Measurements from ENCODE around the gene RCSD1. TPM values are rescaled to one million over a fixed set of nuclear protein-coding genes. Genes with fewer than 3 reads are reported as not detected.
A peak's percentile ranks its signal among the peaks of the same experiment; 100 is the strongest.

The RCSD1 gene
- polyA plus RNA-seq, 1 experiment: not detected

DNA sequence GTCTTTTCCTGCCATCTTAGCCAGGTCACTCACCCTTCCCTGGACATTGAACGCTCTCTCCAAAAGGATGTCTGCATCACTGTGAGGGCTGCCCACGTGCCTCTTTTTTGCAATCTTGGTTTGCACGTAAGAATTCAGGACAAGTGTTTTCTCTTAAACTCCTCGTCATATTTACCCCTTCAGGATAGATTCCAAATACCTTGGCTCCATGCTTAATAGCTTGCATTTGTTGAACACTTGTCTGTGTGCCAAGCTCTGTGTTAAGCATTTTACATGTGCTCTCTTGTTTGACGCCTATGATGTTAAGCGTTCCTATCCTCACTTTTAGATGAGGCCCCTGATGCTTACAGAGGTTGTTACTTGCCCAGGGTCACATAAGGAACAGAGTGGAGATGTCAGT lies 29.8 kb downstream of the RCSD1 start:
- DNase-seq (ENCODE audit: low read depth, low spot score): no peak

DNA sequence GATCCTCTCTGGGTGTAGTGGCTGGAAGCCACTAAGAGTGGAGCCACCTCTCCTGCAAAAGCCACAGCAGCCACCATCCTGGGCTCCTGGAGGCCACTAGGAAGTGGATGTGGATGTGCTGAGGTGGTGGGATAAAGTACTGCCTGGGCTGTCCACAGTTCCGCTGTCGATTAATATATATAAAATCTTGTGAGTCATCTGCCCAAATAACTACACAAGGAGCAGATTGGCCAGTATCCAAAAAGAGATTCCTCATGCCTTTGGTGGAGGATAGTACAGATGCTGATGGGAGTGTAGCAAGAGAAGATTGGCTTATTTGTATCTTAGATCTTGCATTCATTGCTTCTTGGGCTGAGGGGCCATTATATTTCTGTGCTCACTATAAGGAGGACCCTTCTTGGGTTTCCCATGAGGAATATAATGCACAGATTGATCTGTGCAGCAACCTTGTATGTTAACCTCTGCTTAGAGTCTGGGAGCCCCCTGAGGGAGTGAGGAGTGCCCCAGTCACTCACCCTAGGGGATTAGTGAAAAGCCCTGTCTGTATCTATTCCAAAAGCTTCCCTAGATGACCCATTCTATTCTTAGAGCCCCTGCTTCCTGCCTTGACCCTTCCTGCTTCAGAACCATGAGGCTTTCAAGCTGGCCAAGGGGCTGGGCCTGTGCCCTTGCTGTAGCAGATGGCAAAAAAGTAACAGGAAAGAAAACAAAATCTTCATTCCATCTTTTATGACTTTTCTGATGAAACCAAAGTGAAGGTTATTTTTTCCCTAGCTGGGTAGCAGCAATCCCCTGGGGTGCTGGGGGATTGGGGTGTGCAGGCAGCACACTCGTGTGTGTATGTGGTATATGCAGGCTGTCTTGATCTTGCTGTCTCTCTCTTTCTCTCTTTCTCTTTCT lies 31.7 kb downstream of the RCSD1 start:
- Histone ChIP-seq H3K27ac (ENCODE audit: low read depth, low read length) (no peak overlapping the region), H3K9me3 (ENCODE audit: control insufficient read depth, insufficient read depth, low read length) (no peaks in the 10 kb centered on the region), H3K4me3 (ENCODE audit: low read depth, low read length) (no peak overlapping the region), H3K27me3 (ENCODE audit: control insufficient read depth, insufficient read depth, low read length) (peaks cover 4% of the 10 kb centered on the region)
- POLR2A ChIA-PET: no interaction called here
- CTCF ChIA-PET: interaction anchor here (2.0 kb wide), 1 partner anchor 61 kb away, joined by 5 read pairs; no protein-coding TSS in a partner anchor
- no peak for TF ChIP-seq CTCF (IDR thresholded peaks at IDR 0.05; ENCODE audit: low read depth, low read length)
- peak; percentile 79 for DNase-seq (ENCODE audit: low read depth, low spot score)

More for the DNA sequence above, 29.8 kb downstream of the RCSD1 start:
- Histone ChIP-seq H3K4me3 (ENCODE audit: low read depth, low read length) (no peak overlapping the region), H3K27me3 (ENCODE audit: control insufficient read depth, insufficient read depth, low read length) (peaks cover 5% of the 10 kb centered on the region), H3K27ac (ENCODE audit: low read depth, low read length) (no peak overlapping the region), H3K9me3 (ENCODE audit: control insufficient read depth, insufficient read depth, low read length) (no peaks in the 10 kb centered on the region)
- POLR2A ChIA-PET: no interaction called here
- CTCF ChIA-PET: interaction anchor here (0.5 to 1.0 kb wide), 3 partner anchors 19 to 81 kb away, joined by 3 to 5 read pairs (median 4); no protein-coding TSS in a partner anchor
- no peak for TF ChIP-seq CTCF (IDR thresholded peaks at IDR 0.05; ENCODE audit: low read depth, low read length)

DNA sequence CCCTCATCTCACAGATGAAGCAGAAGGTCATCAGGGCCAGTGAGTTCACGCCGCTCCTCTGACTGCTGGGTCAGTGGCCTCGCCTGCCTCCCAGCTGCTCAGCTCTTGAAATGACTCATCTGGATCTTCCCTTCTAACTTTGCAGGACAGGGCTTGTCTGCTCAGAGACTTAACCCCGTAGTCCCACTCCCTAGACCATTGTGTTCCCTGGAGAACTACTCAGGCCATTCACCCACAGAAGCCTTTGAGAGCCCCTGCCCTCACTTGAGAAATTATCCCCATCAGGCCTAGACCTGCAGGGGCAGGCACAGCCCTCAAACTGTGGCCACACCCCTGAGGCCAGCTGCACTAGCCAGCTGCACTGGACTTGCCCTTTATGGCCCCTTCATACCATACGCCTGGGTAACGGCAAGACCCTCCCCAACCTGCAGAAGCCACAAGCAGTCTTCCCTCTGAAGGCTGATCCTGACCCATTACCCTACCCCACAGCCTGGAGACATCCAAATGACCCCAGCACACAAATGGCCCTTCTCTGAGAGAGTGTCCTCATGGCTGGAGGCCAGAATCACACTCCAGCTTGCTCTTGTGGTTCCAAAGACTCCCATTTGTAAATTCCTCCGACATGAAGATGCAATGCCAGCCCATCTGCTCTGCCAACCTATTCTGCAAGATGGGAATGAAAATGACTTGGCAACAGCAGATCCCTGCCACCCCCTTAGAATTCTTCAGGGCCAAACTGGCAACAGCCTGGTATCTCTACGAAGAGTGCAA lies 33.2 kb downstream of the RCSD1 start:
- CTCF ChIA-PET: interaction anchor here (1.4 to 2.0 kb wide), 2 partner anchors 25 to 63 kb away, joined by 5 to 6 read pairs; no protein-coding TSS in a partner anchor

GRCh38 chr1:167665469-167665868 lies 35.4 kb downstream of the RCSD1 start:
- no peak for DNase-seq (ENCODE audit: low read depth, low spot score)

More for the DNA sequence above, 33.2 kb downstream of the RCSD1 start:
- no peaks in the 10 kb centered on the region for H3K9me3 ChIP-seq (ENCODE audit: control insufficient read depth, insufficient read depth, low read length)
- peaks cover 6% of the 10 kb centered on the region for H3K27me3 ChIP-seq (ENCODE audit: control insufficient read depth, insufficient read depth, low read length)
- POLR2A ChIA-PET: no interaction called here
- DNase-seq (ENCODE audit: low read depth, low spot score): no peak
- peak overlapping the region; percentile 31 for H3K27ac ChIP-seq (ENCODE audit: low read depth, low read length)
- H3K4me3 ChIP-seq (ENCODE audit: low read depth, low read length): no peak overlapping the region
- TF ChIP-seq CTCF (IDR thresholded peaks at IDR 0.05; ENCODE audit: low read depth, low read length): no peak

More at GRCh38 chr1:167665469-167665868, 35.4 kb downstream of the RCSD1 start:
- H3K9me3 ChIP-seq (ENCODE audit: control insufficient read depth, insufficient read depth, low read length): no peaks in the 10 kb centered on the region
- H3K4me3 ChIP-seq (ENCODE audit: low read depth, low read length): no peak overlapping the region
- TF ChIP-seq CTCF (IDR thresholded peaks at IDR 0.05; ENCODE audit: low read depth, low read length): no peak
- H3K27ac ChIP-seq (ENCODE audit: low read depth, low read length): no peak overlapping the region
- CTCF ChIA-PET: no interaction called here
- H3K27me3 ChIP-seq (ENCODE audit: control insufficient read depth, insufficient read depth, low read length): peaks cover 8% of the 10 kb centered on the region
- POLR2A ChIA-PET: no interaction called here

Measured in AG04450 (cell line).